Esophagus squamous epithelium (tissue), 5 donors: Measurements from ENCODE around the gene FAM81B. TPM values are rescaled to one million over a fixed set of nuclear protein-coding genes. Genes with fewer than 3 reads are reported as not detected.
"Not testable (repeated sequence)": the region's sequence is repeated elsewhere in the genome, so short reads cannot be mapped to it uniquely, and the experiment has no call there.

Experiments used
- DNase-seq: peaks from one replicate; lab custom pipeline; 2025; lab: John Stamatoyannopoulos, UW
- H3K27ac ChIP-seq, 4 donors: fragments of 200-600 bp; sonication (generic); one replicate each; pipeline ENCODE4 v1.5.1; 2016 to 2019; ENCODE audit warnings: mild to moderate bottlenecking in 1 of 4
- H3K27me3 ChIP-seq, 4 donors: fragments of 200-600 bp; sonication (generic); 1 replicate in 3 of 4; 2 replicates in 1 of 4; pipeline versions ENCODE4 v1.5.1 to v1.6.0; 2017 to 2021; ENCODE audit warnings: antibody characterized with exemption in 1 of 4
- H3K36me3 ChIP-seq, 3 donors: fragments of 200-600 bp; sonication (generic); one replicate each; pipeline ENCODE4 v1.5.1; 2016 to 2019
- H3K4me1 ChIP-seq, 3 donors: fragments of 200-600 bp; sonication (generic); one replicate each; pipeline ENCODE4 v1.5.1; 2017 to 2019
- H3K4me3 ChIP-seq, 4 donors: fragments of 200-600 bp; sonication (generic); 1 replicate in 3 of 4; 2 replicates in 1 of 4; pipeline ENCODE4 v1.5.1; 2016 to 2019; ENCODE audit warnings: mild to moderate bottlenecking in 2 of 4, moderate library complexity in 1 of 4
- H3K9me3 ChIP-seq, 3 donors: fragments of 200-600 bp; sonication (generic); one replicate each; pipeline ENCODE4 v1.5.1; 2016 to 2019
- CTCF ChIP-seq, 6 experiments: fragments of 450-650 bp in 4 of 6; fragments of 200-600 bp in 2 of 6; sonication (generic) in 2 of 6; IDR thresholded peaks; one replicate each; pipeline ENCODE4 v1.5.1; 2016 to 2019; ENCODE audit warnings: antibody characterized with exemption in 6 of 6, mild to moderate bottlenecking in 4 of 6, moderate library complexity in 4 of 6
- POLR2A ChIP-seq, 4 donors: fragments of 450-650 bp; IDR thresholded peaks; one replicate each; pipeline ENCODE4 v1.6.1; 2017; ENCODE audit warnings: antibody characterized with exemption in 4 of 4, mild to moderate bottlenecking in 4 of 4, moderate library complexity in 3 of 4
- WGBS, 2 donors: methylation state at CpG; one replicate each; pipeline ENCODE4 v1.1.5; 2018; 5-methylcytosine and 5-hydroxymethylcytosine counted together
- intact Hi-C: fragments of 100-400 bp; cut with DNase I; formaldehyde crosslinking; loops from one replicate; pipeline ENCODE4 v1.15.0; 2022
- total RNA-seq, 4 donors: library from RNA; depleted of rRNA; stranded (reverse); fragments of >200 nt; gene quantifications; one replicate each; pipeline ENCODE4 v1.1.0, GENCODE V29; 2016
- donor health status: DM: yes; HTN: yes; CAD: no.

The FAM81B gene
- not detected for total RNA-seq

GRCh38 chr5:95390812-95391492 lies at the start of gene FAM81B:
Gene FAM81B, plus strand, starts transcription at chr5:95391366. Its CDS starts 24 bp downstream, at chr5:95391390.
- 73 to 81% methylated on average over 2 of the region's 2 CpGs for WGBS, 2 donors
- H3K36me3 ChIP-seq, result no peaks in the 10 kb centered on the region
- no peaks in the 10 kb centered on the region for H3K4me1 ChIP-seq
- DNase-seq, result no peak
- TF ChIP-seq POLR2A (IDR thresholded peaks at IDR 0.05) (no peak), CTCF (IDR thresholded peaks at IDR 0.05) (no peak)
- no peaks in the 10 kb centered on the region for H3K9me3 ChIP-seq
- no peaks in the 10 kb centered on the region for H3K27me3 ChIP-seq
- no peak within 1 kb of the TSS for H3K27ac ChIP-seq
- intact Hi-C loops, result no loop called here
- H3K4me3 ChIP-seq, result no peak within 1 kb of the TSS

DNA sequence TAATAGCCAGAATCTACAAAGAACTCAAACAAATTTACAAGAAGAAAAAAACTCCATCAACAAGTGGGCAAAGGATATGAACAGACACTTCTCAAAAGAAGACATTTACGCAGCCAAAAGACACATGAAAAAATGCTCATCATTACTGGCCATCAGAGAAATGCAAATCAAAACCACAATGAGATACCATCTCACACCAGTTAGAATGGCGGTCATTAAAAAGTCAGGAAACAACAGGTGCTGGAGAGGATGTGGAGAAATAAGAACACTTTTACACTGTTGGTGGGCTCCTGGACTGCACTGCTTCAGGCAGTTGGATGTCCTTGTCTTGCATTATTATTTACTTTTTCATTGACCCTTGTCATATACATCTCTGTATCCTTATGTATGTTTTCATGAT lies 49.7 kb upstream of the FAM81B start:
- H3K27ac ChIP-seq, intact Hi-C loops: not testable (repeated sequence)
- 82 to 84% methylated on average over 2 of the region's 2 CpGs for WGBS, 2 donors

GRCh38 chr5:95347506-95348120 lies 43.6 kb upstream of the FAM81B start:
- intact Hi-C loops, result no loop called here
- H3K27me3 ChIP-seq, result no peaks in the 10 kb centered on the region
- 42 to 59% methylated on average over 3 to 4 of the region's 4 CpGs for WGBS, 2 donors
- H3K27ac ChIP-seq, result no peak overlapping the region
- TF ChIP-seq POLR2A (IDR thresholded peaks at IDR 0.05) (no peak), CTCF (IDR thresholded peaks at IDR 0.05) (no peak)
- no peaks in the 10 kb centered on the region for H3K4me1 ChIP-seq
- no peaks in the 10 kb centered on the region for H3K9me3 ChIP-seq
- H3K36me3 ChIP-seq, result no peaks in the 10 kb centered on the region
- H3K4me3 ChIP-seq, result no peak overlapping the region
- no peak for DNase-seq

More for the DNA sequence above, 49.7 kb upstream of the FAM81B start:
- not testable (repeated sequence) for H3K4me1 ChIP-seq, H3K4me3 ChIP-seq, H3K27me3 ChIP-seq, DNase-seq, H3K9me3 ChIP-seq, H3K36me3 ChIP-seq

DNA sequence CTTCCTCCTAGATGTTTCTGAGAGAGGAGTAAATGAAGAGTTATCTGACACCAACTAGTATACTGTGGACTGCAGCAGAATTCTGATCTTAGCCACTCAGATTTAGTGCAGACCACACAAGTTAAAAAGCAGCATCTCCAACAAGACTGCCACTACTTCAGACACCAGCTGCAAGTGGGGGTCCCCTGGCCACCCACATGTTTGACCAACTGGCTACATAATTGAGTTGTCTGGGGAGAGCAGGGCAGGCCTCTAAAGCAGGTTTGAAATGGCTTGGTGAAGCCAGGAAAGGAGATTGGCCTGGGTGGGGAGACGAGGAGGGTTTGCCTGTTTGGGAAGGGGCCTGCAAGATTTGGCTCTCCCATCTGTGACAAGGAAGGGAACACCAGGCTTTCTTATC lies 40.5 kb upstream of the FAM81B start:
- no peak for TF ChIP-seq CTCF (IDR thresholded peaks at IDR 0.05)
- TF ChIP-seq POLR2A (IDR thresholded peaks at IDR 0.05), result no peak
- WGBS, 2 donors, result 70 to 100% methylated on average over 1 of the region's 1 CpG

DNA sequence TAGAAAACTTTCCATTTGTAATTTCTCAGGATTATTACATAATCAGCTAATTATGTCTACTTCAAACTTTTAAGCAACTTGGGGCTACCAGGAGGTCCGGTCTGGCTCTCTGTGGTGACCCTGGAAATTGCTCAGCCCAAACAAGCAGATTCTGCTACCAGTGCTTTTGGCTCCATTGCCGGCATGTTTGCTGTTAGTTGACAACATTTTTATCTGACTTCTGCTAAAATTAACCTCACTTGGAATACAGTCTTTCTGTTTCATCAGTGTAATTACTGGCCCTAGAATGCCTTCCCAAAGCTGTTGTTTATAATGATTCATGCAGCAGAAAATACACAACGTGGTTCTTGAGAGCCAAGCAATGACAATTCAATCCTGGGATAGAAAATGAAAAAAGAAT lies 38.5 kb upstream of the FAM81B start:
- whole genome bisulfite sequencing, 2 donors, result 50 to 64% methylated on average over 3 of the region's 3 CpGs

More for the DNA sequence above, 40.5 kb upstream of the FAM81B start:
- no peaks in the 10 kb centered on the region for H3K9me3 ChIP-seq
- no peak overlapping the region for H3K27ac ChIP-seq
- H3K27me3 ChIP-seq, result no peaks in the 10 kb centered on the region
- no peak for DNase-seq
- no peaks in the 10 kb centered on the region for H3K36me3 ChIP-seq
- intact Hi-C loops, result no loop called here
- no peaks in the 10 kb centered on the region for H3K4me1 ChIP-seq
- H3K4me3 ChIP-seq, result no peak overlapping the region

More for the DNA sequence above, 38.5 kb upstream of the FAM81B start:
- no peaks in the 10 kb centered on the region for H3K4me1 ChIP-seq
- H3K36me3 ChIP-seq, result no peaks in the 10 kb centered on the region
- H3K27ac ChIP-seq, result no peak overlapping the region
- intact Hi-C loops, result no loop called here
- DNase-seq, result no peak
- H3K9me3 ChIP-seq, result no peaks in the 10 kb centered on the region
- no peaks in the 10 kb centered on the region for H3K27me3 ChIP-seq
- H3K4me3 ChIP-seq, result no peak overlapping the region
- TF ChIP-seq CTCF (IDR thresholded peaks at IDR 0.05) (no peak), POLR2A (IDR thresholded peaks at IDR 0.05) (no peak)
